HG03095 (cell line): ENCODE data around the gene FAM167B.
A peak's percentile ranks its signal among the peaks of the same experiment; 100 is the strongest.

ENCODE experiments used
- ATAC-seq: cut with Tn5 transposase; IDR thresholded peaks from one replicate; pipeline ENCODE4 v1.9.1; 2021; ENCODE audit warnings: moderate library complexity; ENCODE audit not compliant: unreplicated experiment

The FAM167B gene

GRCh38 chr1:32221980-32222755 is 24.9 kb upstream of the FAM167B start, which contains the start of the genes EIF3I and TMEM234:
TSS of gene EIF3I (plus strand) at chr1:32222407. CDS start at chr1:32222442, 35 bp downstream.
TSS of gene TMEM234 (minus strand) at chr1:32222353. CDS start at chr1:32222322, 31 bp downstream.
- ATAC-seq, result peak; percentile 91

- no peak for ATAC-seq
Measured at GRCh38 chr1:32223683-32224082, 23.3 kb upstream of the FAM167B start.

GRCh38 chr1:32224285-32224684 is 22.7 kb upstream of the FAM167B start:
- no peak for ATAC-seq

GRCh38 chr1:32228771-32229170 is 18.3 kb upstream of the FAM167B start:
- ATAC-seq, result no peak

GRCh38 chr1:32231843-32232432 is 15.1 kb upstream of the FAM167B start:
- no peak for ATAC-seq

- ATAC-seq, result no peak
Measured at GRCh38 chr1:32232558-32233304, 14.3 kb upstream of the FAM167B start.

GRCh38 chr1:32234792-32235191 is 12.2 kb upstream of the FAM167B start:
- no peak for ATAC-seq

GRCh38 chr1:32239337-32239736 is 7.7 kb upstream of the FAM167B start:
- no peak for ATAC-seq

GRCh38 chr1:32239790-32240139 is 7.3 kb upstream of the FAM167B start:
- no peak for ATAC-seq

GRCh38 chr1:32240140-32240951 is 6.7 kb upstream of the FAM167B start:
- no peak for ATAC-seq

- no peak for ATAC-seq
Measured at GRCh38 chr1:32241001-32241763, 5.8 kb upstream of the FAM167B start.

GRCh38 chr1:32242341-32242851 is 4.6 kb upstream of the FAM167B start:
- no peak for ATAC-seq

GRCh38 chr1:32247452-32247851 is 430 bp downstream of the FAM167B start:
- ATAC-seq, result no peak

GRCh38 chr1:32247983-32248889 is 1.2 kb downstream of the FAM167B start:
- no peak for ATAC-seq

- peak; percentile 51 for ATAC-seq
Measured at GRCh38 chr1:32249831-32250525, 3.0 kb downstream of the FAM167B start.

- no peak for ATAC-seq
Measured at GRCh38 chr1:32250893-32251716, 4.1 kb downstream of the FAM167B start, which contains the start of gene LCK. TSS of gene LCK (plus strand) at chr1:32251265. CDS start at chr1:32274330, 23,065 bp downstream.
